H1 (cell line): ENCODE measurements around the gene SOST. TPM values are rescaled to one million over a fixed set of nuclear protein-coding genes. Genes with fewer than 3 reads are reported as not detected.

Experiments used
- CTCF ChIA-PET: fragments of 300-600 bp; sonication (Branson Sonifier 250); formaldehyde crosslinking; loops from one replicate; lab custom pipeline; 2021; ENCODE audit not compliant: partially characterized antibody; lab: Charles Lee
- POLR2A ChIA-PET: fragments of 300-600 bp; sonication (Branson Sonifier 250); formaldehyde crosslinking; loops from one replicate; lab custom pipeline; 2021; ENCODE audit warnings: inconsistent platforms; ENCODE audit not compliant: partially characterized antibody; lab: Charles Lee
- DNase-seq, 2 experiments: peaks; one replicate each; pipeline versions ENCODE4 v3.0.0 to v3.0.0-alpha.2; 2010 to 2022; ENCODE audit warnings: low spot score in 2 of 2, low read depth in 1 of 2, mixed read lengths in 1 of 2
- FAIRE-seq: peaks from 2 replicates; lab custom pipeline; 2011; peaks lifted over from hg19 to GRCh38; lab: Jason Lieb, UNC
- H2AFZ ChIP-seq: 2 replicates; pipeline ENCODE4 v1.8.1; 2012; ENCODE audit warnings: low read length, inconsistent platforms
- H2AK5ac ChIP-seq: 2 replicates; pipeline ENCODE4 v1.6.1; 2013; ENCODE audit warnings: low read depth, low read length
- H2BK120ac ChIP-seq: replicated peaks from 2 replicates; pipeline ENCODE3; 2013; ENCODE audit warnings: low read depth, low read length, inconsistent platforms
- H2BK12ac ChIP-seq: 2 replicates; pipeline ENCODE4 v1.6.1; 2013; ENCODE audit warnings: low read depth, low read length
- H2BK15ac ChIP-seq: 2 replicates; pipeline ENCODE4 v1.6.1; 2013; ENCODE audit warnings: low read length
- H2BK20ac ChIP-seq: 2 replicates; pipeline ENCODE4 v1.6.1; 2013; ENCODE audit warnings: low read length
- H2BK5ac ChIP-seq: 2 replicates; pipeline ENCODE4 v1.6.1; 2013; ENCODE audit warnings: low read depth, low read length
- H3K14ac ChIP-seq: 2 replicates; pipeline ENCODE4 v1.6.1; 2013; ENCODE audit warnings: inconsistent platforms; ENCODE audit not compliant: insufficient read length
- H3K18ac ChIP-seq: 2 replicates; pipeline ENCODE4 v1.6.1; 2013; ENCODE audit warnings: low read length; ENCODE audit errors: extremely low read depth
- H3K23ac ChIP-seq: 2 replicates; pipeline ENCODE4 v1.6.1; 2013; ENCODE audit warnings: inconsistent platforms; ENCODE audit not compliant: insufficient read length
- H3K23me2 ChIP-seq: 2 replicates; pipeline ENCODE4 v1.6.1; 2013; ENCODE audit warnings: low read depth, low read length
- H3K27ac ChIP-seq: 2 replicates; pipeline ENCODE4 v1.6.1; 2011; ENCODE audit warnings: low read depth, low read length, inconsistent platforms
- H3K27me3 ChIP-seq, 4 experiments: replicated peaks in 1 of 4; 1 replicate in 1 of 4; 2 replicates in 3 of 4; pipeline versions ENCODE4 v1.6.1 to v1.8.1; 2011 to 2013; ENCODE audit warnings: low read length in 3 of 4, mild to moderate bottlenecking in 3 of 4, inconsistent platforms in 2 of 4, mixed read lengths in 2 of 4, moderate library complexity in 1 of 4; ENCODE audit not compliant: control insufficient read depth in 3 of 4, insufficient read depth in 3 of 4; ENCODE audit errors: extremely low read depth in 1 of 4
- H3K36me3 ChIP-seq, 4 experiments: 2 replicates each; pipeline versions ENCODE4 v1.6.1 to v1.8.1; 2011 to 2013; ENCODE audit warnings: mild to moderate bottlenecking in 4 of 4, low read length in 3 of 4, moderate library complexity in 2 of 4, control low read depth in 1 of 4, inconsistent platforms in 1 of 4; ENCODE audit not compliant: insufficient read depth in 4 of 4, control insufficient read depth in 2 of 4
- H3K4ac ChIP-seq: replicated peaks from 2 replicates; pipeline ENCODE3; 2013; ENCODE audit warnings: low read length, low read depth, mixed read lengths, inconsistent platforms; ENCODE audit not compliant: insufficient read length
- H3K4me1 ChIP-seq, 4 experiments: replicated peaks in 1 of 4; 1 replicate in 1 of 4; 2 replicates in 3 of 4; pipeline versions ENCODE4 v1.6.1 to v1.8.1; 2011 to 2013; ENCODE audit warnings: low read length in 3 of 4, inconsistent platforms in 2 of 4, mixed read lengths in 1 of 4; ENCODE audit not compliant: insufficient read depth in 4 of 4, control insufficient read depth in 3 of 4
- H3K4me2 ChIP-seq, 2 experiments: 2 replicates each; pipeline versions ENCODE4 v1.6.1 to v1.8.1; 2011 to 2013; ENCODE audit warnings: low read depth in 2 of 2, low read length in 2 of 2, control low read depth in 1 of 2, inconsistent platforms in 1 of 2, mild to moderate bottlenecking in 1 of 2; ENCODE audit not compliant: insufficient read depth in 1 of 2
- H3K4me3 ChIP-seq, 4 experiments: fragments of 200-600, 300-600 bp in 1 of 4; sonication (generic), shearing (Covaris generic), sonication (Bioruptor Twin) in 1 of 4; 2 replicates each; pipeline versions ENCODE4 v1.5.1 to v1.8.1; 2011 to 2016; ENCODE audit warnings: low read length in 4 of 4, low read depth in 3 of 4, control low read depth in 2 of 4, inconsistent platforms in 2 of 4, mild to moderate bottlenecking in 2 of 4, mixed read lengths in 1 of 4, moderate library complexity in 1 of 4; ENCODE audit not compliant: insufficient read depth in 2 of 4; ENCODE audit errors: extremely low read depth in 1 of 4
- H3K56ac ChIP-seq: replicated peaks from 2 replicates; pipeline ENCODE3; 2013; ENCODE audit warnings: low read depth, mild to moderate bottlenecking, mixed read lengths, low read length, inconsistent platforms; ENCODE audit not compliant: insufficient read length
- H3K79me1 ChIP-seq: 2 replicates; pipeline ENCODE4 v1.6.1; 2013; ENCODE audit warnings: low read depth, low read length, control low read depth
- H3K79me2 ChIP-seq, 2 experiments: 2 replicates each; pipeline versions ENCODE4 v1.6.1 to v1.8.1; 2012 to 2013; ENCODE audit warnings: low read length in 2 of 2, mild to moderate bottlenecking in 2 of 2, inconsistent platforms in 1 of 2; ENCODE audit not compliant: insufficient read depth in 2 of 2, control insufficient read depth in 1 of 2
- H3K9ac ChIP-seq, 4 experiments: replicated peaks in 1 of 4; 1 replicate in 1 of 4; 2 replicates in 3 of 4; pipeline versions ENCODE4 v1.6.1 to v1.8.1; 2011 to 2013; ENCODE audit warnings: low read depth in 3 of 4, low read length in 3 of 4, control low read depth in 2 of 4, mild to moderate bottlenecking in 2 of 4, moderate library complexity in 2 of 4, inconsistent platforms in 1 of 4; ENCODE audit errors: extremely low read depth in 1 of 4
- H3K9me3 ChIP-seq, 2 experiments: 2 replicates each; pipeline versions ENCODE4 v1.6.1 to v1.8.1; 2012 to 2013; ENCODE audit warnings: mild to moderate bottlenecking in 2 of 2, moderate library complexity in 2 of 2, control low read depth in 1 of 2, inconsistent platforms in 1 of 2, low read depth in 1 of 2, low read length in 1 of 2, mixed read lengths in 1 of 2; ENCODE audit not compliant: insufficient read depth in 2 of 2
- H4K20me1 ChIP-seq, 2 experiments: replicated peaks in 1 of 2; 2 replicates each; pipeline versions ENCODE3 to v1.8.1; 2011 to 2013; ENCODE audit warnings: inconsistent platforms in 2 of 2, low read length in 2 of 2, mild to moderate bottlenecking in 1 of 2; ENCODE audit not compliant: insufficient read depth in 2 of 2, control insufficient read depth in 1 of 2
- H4K5ac ChIP-seq: 2 replicates; pipeline ENCODE4 v1.6.1; 2013; ENCODE audit warnings: low read length, low read depth, mixed read lengths, inconsistent platforms; ENCODE audit not compliant: insufficient read length
- H4K8ac ChIP-seq: 2 replicates; pipeline ENCODE4 v1.8.0; 2013; ENCODE audit warnings: mild to moderate bottlenecking, moderate library complexity, low read length, inconsistent platforms; ENCODE audit not compliant: insufficient read depth; ENCODE audit errors: extremely low read depth
- H4K91ac ChIP-seq: replicated peaks from 2 replicates; pipeline ENCODE3; 2013; ENCODE audit warnings: low read length, mixed read lengths, inconsistent platforms; ENCODE audit not compliant: insufficient read length
- EGR1 ChIP-seq: IDR thresholded peaks from 2 replicates; pipeline ENCODE4 v1.6.1; 2011; ENCODE audit warnings: low read depth, low read length, borderline replicate concordance
- POLR2AphosphoS5 ChIP-seq: IDR thresholded peaks from 2 replicates; pipeline ENCODE4 v1.6.1; 2011; ENCODE audit warnings: low read depth, low read length
- SIX5 ChIP-seq: IDR thresholded peaks from 2 replicates; pipeline ENCODE4 v1.6.1; 2011; ENCODE audit warnings: mild to moderate bottlenecking, low read depth, low read length
- SP2 ChIP-seq: IDR thresholded peaks from 2 replicates; pipeline ENCODE4 v1.6.1; 2012; ENCODE audit warnings: mild to moderate bottlenecking, low read length, inconsistent platforms
- TCF12 ChIP-seq: IDR thresholded peaks from 2 replicates; pipeline ENCODE4 v1.6.1; 2011; ENCODE audit warnings: low read depth, mild to moderate bottlenecking, low read length
- WGBS, 2 experiments: shearing (Covaris generic) in 1 of 2; methylation state at CpG; one replicate each; pipeline versions ENCODE4 v1.1.6 to v1.1.7; 2013 to 2015; ENCODE audit warnings: low lambda C conversion rate in 2 of 2, mixed read lengths in 2 of 2, inconsistent platforms in 1 of 2, low coverage in 1 of 2, missing lambda C conversion rate in 1 of 2; ENCODE audit not compliant: insufficient replicate concordance in 2 of 2, insufficient coverage in 1 of 2, insufficient read length in 1 of 2; ENCODE audit errors: extremely low coverage in 1 of 2, missing lambda C conversion rate in 1 of 2; 5-methylcytosine and 5-hydroxymethylcytosine counted together
- polyA plus RNA-seq, 7 experiments: library from polyadenylated mRNA; depleted of rRNA in 3 of 7; stranded (reverse) in 5 of 7; unstranded in 2 of 7; fragments of >200 nt in 5 of 7; fragments of 200-250 nt in 2 of 7; gene quantifications; 1 replicate in 5 of 7; 2 replicates in 1 of 7; 4 replicates in 1 of 7; pipeline versions ENCODE4 v1.2.1 to v1.2.3, GENCODE V29; 2011 to 2013; ENCODE audit warnings: missing spikeins in 2 of 7, mixed read lengths in 2 of 7
- total RNA-seq: library from RNA; stranded (reverse); fragmentation: NEBNext Ultra II Directional; extraction: Animal tissue kit (Norgen Biotek cat#: 25700); gene quantifications from 2 replicates; pipeline ENCODE4 v1.2.1, GENCODE V29; 2021
- TF ChIP-seq, protein P1 (sequence below), 3 experiments: IDR thresholded peaks; 1 replicate in 2 of 3; 2 replicates in 1 of 3; pipeline versions ENCODE4 v1.5.1 to v1.6.1; 2011; ENCODE audit warnings: low read length in 3 of 3, mild to moderate bottlenecking in 3 of 3, inconsistent platforms in 2 of 3, low read depth in 1 of 3, moderate library complexity in 1 of 3; ENCODE audit not compliant: insufficient read depth in 1 of 3; ENCODE audit errors: control extremely low read depth in 1 of 3

SOST gene
- total and polyA plus RNA-seq, 2 of the 8 experiments (the other 6 are each of a cell fraction or from before 2014, with no cell fraction given), result 0.08 TPM; not detected in 1

DNA sequence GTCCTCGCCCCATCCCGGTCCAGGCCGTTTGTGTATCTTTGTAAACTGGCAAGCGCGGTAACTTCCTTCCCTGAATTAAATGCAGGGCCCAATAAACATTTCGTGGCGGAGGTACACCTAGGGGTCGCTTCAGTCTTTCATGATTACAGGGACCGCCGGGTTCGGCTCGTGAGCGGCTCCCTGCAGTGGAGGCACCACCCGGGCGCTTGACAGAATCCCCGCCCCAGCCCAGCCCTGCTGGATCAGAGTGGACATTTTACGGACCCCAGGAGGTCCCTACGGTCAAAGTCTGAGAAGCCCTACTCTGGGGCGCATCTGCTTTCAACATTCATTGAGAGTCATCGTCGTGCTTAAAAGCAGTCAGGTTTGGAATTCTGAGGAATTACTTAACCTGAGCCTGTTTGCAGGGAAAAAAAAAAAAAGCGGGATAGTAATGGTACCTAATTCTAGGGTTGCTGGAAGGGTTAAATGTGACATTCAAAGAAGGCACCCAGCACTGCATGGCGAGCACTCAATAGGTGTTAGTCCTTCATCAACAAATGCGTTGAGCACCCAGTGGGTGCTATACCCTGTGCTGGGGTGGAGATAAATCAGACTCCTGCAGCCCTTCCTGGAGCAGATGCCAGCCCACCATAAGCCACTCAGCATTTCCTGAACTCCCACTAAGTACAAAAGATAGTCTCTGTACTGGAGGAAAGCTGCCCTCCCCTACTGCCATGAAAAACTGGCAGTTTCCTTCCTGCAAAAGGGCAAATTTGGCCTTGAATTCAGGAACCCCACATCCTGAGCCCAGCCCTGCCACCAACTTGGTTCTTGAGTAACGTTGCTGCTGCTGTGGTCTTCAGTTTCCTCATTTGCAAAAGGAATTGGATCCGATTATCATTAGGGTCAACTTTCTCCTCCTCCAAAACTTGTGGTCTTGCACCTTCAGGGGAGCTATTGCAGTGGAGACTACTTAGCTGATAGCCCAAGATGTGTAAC, 20.8 kb upstream of the SOST start:
- TF ChIP-seq EGR1, result no peak
- TF ChIP-seq, protein P1, sequence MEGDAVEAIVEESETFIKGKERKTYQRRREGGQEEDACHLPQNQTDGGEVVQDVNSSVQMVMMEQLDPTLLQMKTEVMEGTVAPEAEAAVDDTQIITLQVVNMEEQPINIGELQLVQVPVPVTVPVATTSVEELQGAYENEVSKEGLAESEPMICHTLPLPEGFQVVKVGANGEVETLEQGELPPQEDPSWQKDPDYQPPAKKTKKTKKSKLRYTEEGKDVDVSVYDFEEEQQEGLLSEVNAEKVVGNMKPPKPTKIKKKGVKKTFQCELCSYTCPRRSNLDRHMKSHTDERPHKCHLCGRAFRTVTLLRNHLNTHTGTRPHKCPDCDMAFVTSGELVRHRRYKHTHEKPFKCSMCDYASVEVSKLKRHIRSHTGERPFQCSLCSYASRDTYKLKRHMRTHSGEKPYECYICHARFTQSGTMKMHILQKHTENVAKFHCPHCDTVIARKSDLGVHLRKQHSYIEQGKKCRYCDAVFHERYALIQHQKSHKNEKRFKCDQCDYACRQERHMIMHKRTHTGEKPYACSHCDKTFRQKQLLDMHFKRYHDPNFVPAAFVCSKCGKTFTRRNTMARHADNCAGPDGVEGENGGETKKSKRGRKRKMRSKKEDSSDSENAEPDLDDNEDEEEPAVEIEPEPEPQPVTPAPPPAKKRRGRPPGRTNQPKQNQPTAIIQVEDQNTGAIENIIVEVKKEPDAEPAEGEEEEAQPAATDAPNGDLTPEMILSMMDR (IDR thresholded peaks at IDR 0.05; ENCODE audit: control extremely low read depth in 1 of 3, insufficient read depth in 1 of 3, low read depth in 1 of 3, low read length in 3 of 3), result 0 out of 4 replicates have a peak, but pooled peaks of 1 of the 3 experiments have one; percentile 1
- no peak for TF ChIP-seq SIX5
- TF ChIP-seq SP2, result no peak
- 0 out of 2 replicates have a peak, but pooled peaks have one; percentile 1 for TF ChIP-seq POLR2AphosphoS5
- no peak for TF ChIP-seq TCF12
- Histone ChIP-seq H3K56ac (no peak overlapping the region), H3K36me3 (peaks cover 0 to 2% (median under 1%) of the 10 kb centered on the region in 4 experiments; a peak in 5 of 8 replicates), H3K4ac (no peak overlapping the region), H2BK120ac (no peak overlapping the region), H4K5ac (no peak overlapping the region), H2AFZ (no peak overlapping the region; the same call in 1 of the 2 replicates), H2BK12ac (peak overlapping the region; percentile 51; the same call in 1 of the 2 replicates), H3K14ac (no peak overlapping the region), H3K23ac (no peak overlapping the region), H2BK20ac (no peak overlapping the region), H3K4me1 (peaks cover 0 to 6% (median 4%) of the 10 kb centered on the region in 4 experiments; a peak in 5 of 7 replicates), H3K79me1 (peaks cover 3% of the 10 kb centered on the region; the same call in 1 of the 2 replicates), H3K4me3 (peak overlapping the region; percentile 56 to 97 (median 80)), H2BK5ac (no peak overlapping the region), H3K4me2 (peak overlapping the region; percentile 63 to 64), H4K20me1 (peaks cover 2 to 4% of the 10 kb centered on the region in 2 experiments), H2BK15ac (no peak overlapping the region), H3K9ac (peak overlapping the region in 3 of 4 experiments; percentile 89 to 97 (median 94); a peak in 5 of 7 replicates), H3K27ac (no peak overlapping the region), H3K9me3 (no peaks in the 10 kb centered on the region), H4K8ac (no peak overlapping the region), H2AK5ac (no peak overlapping the region), H3K23me2 (no peaks in the 10 kb centered on the region), H3K27me3 (peaks cover 0 to 7% (median 6%) of the 10 kb centered on the region in 4 experiments; a peak in 6 of 7 replicates), H3K79me2 (peaks cover 0 to 5% of the 10 kb centered on the region in 2 experiments; a peak in 2 of 4 replicates), H4K91ac (no peak overlapping the region), H3K18ac (0 out of 2 replicates have a peak overlapping the region, but pooled peaks have one; percentile 27)
- DNase-seq (no peak), FAIRE-seq (no peak)
- 10% methylated on average over 26 of the region's 26 CpGs; no CpG with 5 or more reads in 1 of the 2 experiments for WGBS, 2 experiments
- POLR2A ChIA-PET, result interaction anchor here (0.7 to 1.6 kb wide), 7 partner anchors 10 to 208 kb away, joined by 3 to 4 read pairs (median 3); no protein-coding TSS in a partner anchor
- CTCF ChIA-PET, result interaction anchor here (0.9 to 1.6 kb wide), 5 partner anchors 11 to 135 kb away, joined by 3 to 7 read pairs (median 3); partner anchors contain the start of gene CD300LG
